Measurements from ENCODE around the gene NCR2. TPM values are rescaled to one million over a fixed set of nuclear protein-coding genes. Genes with fewer than 3 reads are reported as not detected.

Gene NCR2
- not detected in 2 replicates for total RNA-seq

DNA sequence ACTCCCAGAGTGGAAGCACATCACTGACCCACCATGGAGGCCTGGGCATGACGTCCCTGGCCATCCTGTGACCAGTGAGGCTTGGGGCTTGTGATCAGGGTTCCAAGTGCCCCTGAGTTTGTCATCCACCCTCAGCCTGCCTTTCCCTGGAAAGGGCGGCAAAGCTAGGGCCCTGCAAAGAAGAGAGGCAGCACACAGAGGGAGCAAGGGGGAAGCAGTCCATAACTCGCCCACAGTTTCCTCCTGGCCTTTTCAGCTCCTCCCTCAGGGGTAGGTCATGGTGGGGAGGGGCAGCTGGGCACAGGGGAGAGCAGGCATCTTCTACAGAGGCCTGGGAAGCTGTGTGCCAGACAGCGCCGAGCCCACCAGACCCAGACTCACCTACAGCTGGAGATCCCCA is at the start of gene NCR2:
NCR2 (plus strand) TSS at position 313 of the 400 bp plus-strand sequence. CDS start 269 bp downstream, outside the sequence.

GRCh38 chr6:41286544-41287346 is 48.7 kb upstream of the NCR2 start, which contains the start of gene TREM1:
TREM1 (minus strand) TSS chr6:41286682; CDS start chr6:41286655, 27 bp downstream.

Other genes with a start within 250 kb of the NCR2 start
- not detected in 2 replicates for gene TREML1, start 181.3 kb upstream of the NCR2 start, total RNA-seq
- 0.14 TPM in 1 of 2 replicates, not detected in the other for gene TREM2, start 172.5 kb upstream of the NCR2 start, total RNA-seq
- not detected in 2 replicates for gene TREML2, start 134.5 kb upstream of the NCR2 start, total RNA-seq
- gene TREML4, start 107.3 kb upstream of the NCR2 start, total RNA-seq: not detected in 2 replicates
- gene TREM1, start 48.9 kb upstream of the NCR2 start, total RNA-seq: 0.42 and 5.3 TPM in 2 replicates
- gene FOXP4, start 210.8 kb downstream of the NCR2 start, total RNA-seq: 3.0 and 7.2 TPM in 2 replicates

Measured in smooth muscle cell of the umbilical artery (primary cell).